ENCODE data around the gene CES2.

Gene CES2

GRCh38 chr16:66961065-66961744 is 25.9 kb downstream of the CES2 start, which contains the start of gene CES3:
CES3 (plus strand) TSS chr16:66961266; CDS start chr16:66961308, 42 bp downstream.
- peak; percentile 80 for DNase-seq (ENCODE audit: low read depth)
- H3K4me3 ChIP-seq (ENCODE audit: low read depth, low read length) = no peak within 1 kb of the TSS
- peak; percentile 85 for TF ChIP-seq CTCF (IDR thresholded peaks at IDR 0.05; ENCODE audit: insufficient read depth, low read depth, low read length, missing control alignments)

GRCh38 chr16:66961914-66962313 is 26.6 kb downstream of the CES2 start:
- DNase-seq (ENCODE audit: low read depth) = no peak
- no peak overlapping the region for H3K4me3 ChIP-seq (ENCODE audit: low read depth, low read length)
- no peak for TF ChIP-seq CTCF (IDR thresholded peaks at IDR 0.05; ENCODE audit: insufficient read depth, low read depth, low read length, missing control alignments)

GRCh38 chr16:66964049-66964448 is 28.7 kb downstream of the CES2 start:
- H3K4me3 ChIP-seq (ENCODE audit: low read depth, low read length) = no peak overlapping the region
- DNase-seq (ENCODE audit: low read depth) = no peak
- TF ChIP-seq CTCF (IDR thresholded peaks at IDR 0.05; ENCODE audit: insufficient read depth, low read depth, low read length, missing control alignments) = no peak

- DNase-seq (ENCODE audit: low read depth) = no peak
- no peak for TF ChIP-seq CTCF (IDR thresholded peaks at IDR 0.05; ENCODE audit: insufficient read depth, low read depth, low read length, missing control alignments)
- no peak overlapping the region for H3K4me3 ChIP-seq (ENCODE audit: low read depth, low read length)
Measured at GRCh38 chr16:66968847-66969246, 33.5 kb downstream of the CES2 start.

- no peak overlapping the region for H3K4me3 ChIP-seq (ENCODE audit: low read depth, low read length)
- no peak for TF ChIP-seq CTCF (IDR thresholded peaks at IDR 0.05; ENCODE audit: insufficient read depth, low read depth, low read length, missing control alignments)
- no peak for DNase-seq (ENCODE audit: low read depth)
Measured at GRCh38 chr16:66970775-66971720, 35.7 kb downstream of the CES2 start.

- no peak for TF ChIP-seq CTCF (IDR thresholded peaks at IDR 0.05; ENCODE audit: insufficient read depth, low read depth, low read length, missing control alignments)
- no peak for DNase-seq (ENCODE audit: low read depth)
Measured at GRCh38 chr16:66972983-66973382, 37.7 kb downstream of the CES2 start.

More at GRCh38 chr16:66972983-66973382, 37.7 kb downstream of the CES2 start:
- no peak overlapping the region for H3K4me3 ChIP-seq (ENCODE audit: low read depth, low read length)
